ENCODE measurements around the gene USP54. TPM values are rescaled to one million over a fixed set of nuclear protein-coding genes. Genes with fewer than 3 reads are reported as not detected.

The USP54 gene
- total RNA-seq, 1 experiment from 2014 or later, result 45.8 TPM

DNA sequence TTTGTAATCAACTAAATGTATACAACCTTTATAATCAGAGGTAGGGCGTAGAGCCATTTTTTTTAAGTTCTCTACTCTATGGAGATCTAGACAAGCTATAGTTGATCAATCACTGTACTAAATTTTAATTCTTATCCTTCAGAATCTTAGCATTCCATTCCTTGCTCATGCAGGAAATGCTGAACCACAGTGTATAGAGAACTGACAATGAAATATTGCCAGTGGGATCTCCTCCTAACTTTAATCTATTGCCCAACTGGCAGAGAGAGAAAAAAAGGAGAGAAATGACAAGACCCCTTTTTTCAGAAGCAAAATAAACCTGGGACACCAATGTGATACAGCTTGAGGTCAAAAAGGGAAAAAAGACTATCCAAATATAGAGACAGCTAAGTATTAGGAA, 68.9 kb downstream of the USP54 start:
- Mint-ChIP-seq H3K9me3 (ENCODE audit: unreplicated experiment) (no peaks in the 10 kb centered on the region), H3K27ac (ENCODE audit: unreplicated experiment) (no peak overlapping the region), H3K4me3 (ENCODE audit: unreplicated experiment) (no peak overlapping the region), H3K36me3 (ENCODE audit: insufficient read depth, unreplicated experiment) (peaks cover 5% of the 10 kb centered on the region), H3K27me3 (ENCODE audit: insufficient read depth, unreplicated experiment) (no peaks in the 10 kb centered on the region), H3K4me1 (ENCODE audit: low read depth, unreplicated experiment) (peaks cover 4% of the 10 kb centered on the region)
- intact Hi-C loops (cut with micrococcal nuclease; ENCODE audit: unreplicated experiment), result no loop called here
- Histone ChIP-seq H3K27me3 (replicated peaks; ENCODE audit: control insufficient read depth, insufficient read depth, low read length) (no peaks in the 10 kb centered on the region), H3K9me3 (no peaks in the 10 kb centered on the region), H3K36me3 (ENCODE audit: control insufficient read depth, insufficient read depth, low read length) (peaks cover 1% of the 10 kb centered on the region; the same call in 1 of the 2 replicates), H3K4me1 (0 out of 2 replicates have a peak, but pooled peaks cover 3% of the 10 kb centered on the region), H3K4me3 (ENCODE audit: low read depth, low read length) (no peak overlapping the region)
- DNase-seq, result no peak
- TF ChIP-seq CTCF (IDR thresholded peaks at IDR 0.05; ENCODE audit: insufficient read depth in 1 of 2, low read depth in 1 of 2, low read length in 1 of 2, severe bottlenecking in 1 of 2, unreplicated experiment in 1 of 2), result no peak
- CTCF ChIA-PET, result no interaction called here
- POLR2A ChIA-PET, result no interaction called here
- no TSS peak for BruUV-seq (replicated peaks)

DNA sequence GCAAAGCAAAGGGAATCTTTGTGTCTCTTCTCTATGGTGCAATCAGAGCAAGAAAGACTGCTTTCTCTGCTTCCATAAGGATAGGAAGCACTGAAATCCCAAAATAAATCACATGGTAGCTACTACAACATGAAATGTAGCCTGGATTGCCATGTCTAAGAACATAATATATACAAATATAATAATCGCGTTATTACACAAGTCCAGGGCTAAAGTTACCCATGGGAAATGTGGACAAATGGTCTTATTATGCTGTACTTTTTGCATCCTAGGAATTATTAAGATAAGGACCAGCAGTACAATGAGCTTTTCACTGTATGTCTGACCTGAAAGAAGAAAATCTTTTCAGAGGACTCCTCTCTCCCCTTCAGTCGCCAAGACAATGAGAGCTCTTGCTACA, 71.8 kb downstream of the USP54 start:
- DNase-seq, result no peak
- Mint-ChIP-seq H3K4me3 (ENCODE audit: unreplicated experiment) (no peak overlapping the region), H3K27ac (ENCODE audit: unreplicated experiment) (no peak overlapping the region), H3K36me3 (ENCODE audit: insufficient read depth, unreplicated experiment) (peaks cover 15% of the 10 kb centered on the region), H3K9me3 (ENCODE audit: unreplicated experiment) (no peaks in the 10 kb centered on the region), H3K4me1 (ENCODE audit: low read depth, unreplicated experiment) (peaks cover 8% of the 10 kb centered on the region), H3K27me3 (ENCODE audit: insufficient read depth, unreplicated experiment) (no peaks in the 10 kb centered on the region)
- Histone ChIP-seq H3K4me1 (0 out of 2 replicates have a peak, but pooled peaks cover 3% of the 10 kb centered on the region), H3K27me3 (replicated peaks; ENCODE audit: control insufficient read depth, insufficient read depth, low read length) (no peaks in the 10 kb centered on the region), H3K9me3 (no peaks in the 10 kb centered on the region), H3K4me3 (ENCODE audit: low read depth, low read length) (no peak overlapping the region), H3K36me3 (ENCODE audit: control insufficient read depth, insufficient read depth, low read length) (peaks cover 4% of the 10 kb centered on the region; the same call in 1 of the 2 replicates)
- CTCF ChIA-PET, result no interaction called here
- no TSS peak for BruUV-seq (replicated peaks)
- no peak for TF ChIP-seq CTCF (IDR thresholded peaks at IDR 0.05; ENCODE audit: insufficient read depth in 1 of 2, low read depth in 1 of 2, low read length in 1 of 2, severe bottlenecking in 1 of 2, unreplicated experiment in 1 of 2)
- POLR2A ChIA-PET, result interaction anchor here (0.7 kb wide), 1 partner anchor 20 kb away, joined by 3 read pairs; no protein-coding TSS in a partner anchor
- intact Hi-C loops (cut with micrococcal nuclease; ENCODE audit: unreplicated experiment), result no loop called here

- no peak overlapping the region for H3K4me3 Mint-ChIP-seq (ENCODE audit: unreplicated experiment)
- intact Hi-C loops (cut with micrococcal nuclease; ENCODE audit: unreplicated experiment), result no loop called here
- H3K36me3 ChIP-seq (ENCODE audit: control insufficient read depth, insufficient read depth, low read length), result peaks cover 4% of the 10 kb centered on the region; the same call in 1 of the 2 replicates
Measured at GRCh38 chr10:73517166-73517888, 73.8 kb downstream of the USP54 start.

More at GRCh38 chr10:73517166-73517888, 73.8 kb downstream of the USP54 start:
- Mint-ChIP-seq H3K9me3 (ENCODE audit: unreplicated experiment) (no peaks in the 10 kb centered on the region), H3K36me3 (ENCODE audit: insufficient read depth, unreplicated experiment) (peaks cover 10% of the 10 kb centered on the region), H3K27ac (ENCODE audit: unreplicated experiment) (peak overlapping the region; percentile 1), H3K4me1 (ENCODE audit: low read depth, unreplicated experiment) (peaks cover 8% of the 10 kb centered on the region), H3K27me3 (ENCODE audit: insufficient read depth, unreplicated experiment) (no peaks in the 10 kb centered on the region)
- peak in 1 of 2 experiments; percentile 29 for DNase-seq
- no TSS peak for BruUV-seq (replicated peaks)
- Histone ChIP-seq H3K4me3 (ENCODE audit: low read depth, low read length) (no peak overlapping the region), H3K27me3 (replicated peaks; ENCODE audit: control insufficient read depth, insufficient read depth, low read length) (no peaks in the 10 kb centered on the region), H3K4me1 (0 out of 2 replicates have a peak, but pooled peaks cover 3% of the 10 kb centered on the region), H3K9me3 (no peaks in the 10 kb centered on the region)
- no peak for TF ChIP-seq CTCF (IDR thresholded peaks at IDR 0.05; ENCODE audit: insufficient read depth in 1 of 2, low read depth in 1 of 2, low read length in 1 of 2, severe bottlenecking in 1 of 2, unreplicated experiment in 1 of 2)
- CTCF ChIA-PET, result interaction anchor here (1.5 kb wide), 1 partner anchor 12 kb away, joined by 11 read pairs; no protein-coding TSS in a partner anchor
- POLR2A ChIA-PET, result interaction anchor here (1.0 kb wide), 1 partner anchor 22 kb away, joined by 14 read pairs; the partner anchor contains the start of gene PPP3CB

Measured in Caco-2 (cell line).